Transverse colon (tissue), 4 donors: ENCODE results near the gene SRSF5. TPM values are rescaled to one million over a fixed set of nuclear protein-coding genes. Genes with fewer than 3 reads are reported as not detected.

Experiments used
- DNase-seq: peaks from one replicate; pipeline ENCODE4 v3.0.0-alpha.2; 2019
- H3K27ac ChIP-seq, 4 donors: fragments of 200-600 bp; sonication (generic); 2 replicates each; pipeline ENCODE4 v1.5.1; 2016 to 2018; ENCODE audit warnings: inconsistent platforms in 4 of 4
- H3K27me3 ChIP-seq: fragments of 200-600 bp; sonication (generic); 2 replicates; pipeline ENCODE4 v1.5.1; 2017; ENCODE audit warnings: inconsistent platforms
- H3K36me3 ChIP-seq, 4 donors: fragments of 200-600 bp; sonication (generic); 2 replicates each; pipeline ENCODE4 v1.5.1; 2017 to 2019; ENCODE audit warnings: inconsistent platforms in 4 of 4
- H3K4me1 ChIP-seq, 4 donors: fragments of 200-600 bp; sonication (generic); 2 replicates each; pipeline ENCODE4 v1.5.1; 2017 to 2020; ENCODE audit warnings: inconsistent platforms in 4 of 4
- H3K4me3 ChIP-seq, 4 donors: fragments of 200-600 bp; sonication (generic); 1 replicate in 1 of 4; 2 replicates in 3 of 4; pipeline versions ENCODE4 v1.5.1 to v1.6.1; 2017 to 2019; ENCODE audit warnings: inconsistent platforms in 4 of 4
- H3K9me3 ChIP-seq, 2 donors: fragments of 200-600 bp; sonication (generic); 2 replicates each; pipeline ENCODE4 v1.5.1; 2017 to 2019; ENCODE audit warnings: inconsistent platforms in 2 of 2
- CTCF ChIP-seq, 5 experiments: fragments of 200-600 bp in 3 of 5; fragments of 450-650 bp in 2 of 5; sonication (generic) in 3 of 5; IDR thresholded peaks; 1 replicate in 2 of 5; 2 replicates in 3 of 5; pipeline ENCODE4 v1.5.1; 2016 to 2017; ENCODE audit warnings: antibody characterized with exemption in 5 of 5, inconsistent platforms in 3 of 5, mild to moderate bottlenecking in 2 of 5, moderate library complexity in 1 of 5
- EP300 ChIP-seq: sonication (generic); formaldehyde crosslinking; IDR thresholded peaks from one replicate; pipeline ENCODE4 v1.6.1; 2017; ENCODE audit warnings: antibody characterized with exemption, low read depth
- POLR2A ChIP-seq: fragments of 450-650 bp; IDR thresholded peaks from one replicate; pipeline ENCODE4 v1.6.1; 2016; ENCODE audit warnings: antibody characterized with exemption, mild to moderate bottlenecking, moderate library complexity
- POLR2AphosphoS5 ChIP-seq, 3 donors: sonication (generic); formaldehyde crosslinking; IDR thresholded peaks; one replicate each; pipeline ENCODE4 v1.6.1; 2016; ENCODE audit warnings: antibody characterized with exemption in 3 of 3
- WGBS, 2 donors: methylation state at CpG; one replicate each; pipeline ENCODE4 v1.1.5; 2018; ENCODE audit warnings: low coverage in 1 of 2; 5-methylcytosine and 5-hydroxymethylcytosine counted together
- in situ Hi-C, 4 donors: fragments of 200-750 bp; cut with MboI; loops; one replicate each; pipeline versions ENCODE4 v1.15.0 to v1.15.1; 2017; ENCODE audit warnings: low sequenced_read_pairs in 3 of 4, low pct_ligation_motif_present in 1 of 4, low pct_unique_long_range_greater_than_20kb in 1 of 4
- intact Hi-C: fragments of 100-400 bp; cut with DNase I; formaldehyde crosslinking; loops from one replicate; pipeline ENCODE4 v1.15.1; 2023; ENCODE audit warnings: low total_unique reads
- total RNA-seq, 4 donors: library from RNA; depleted of rRNA; stranded (reverse); fragments of >200 nt; gene quantifications; one replicate each; pipeline ENCODE4 v1.1.0, GENCODE V29; 2016

SRSF5 gene
- total RNA-seq, 4 donors from 2014 or later, result 255 to 557 (median 471) TPM

GRCh38 chr14:69773571-69774276 is 6.8 kb downstream of the SRSF5 start:
- no peak for DNase-seq
- TF ChIP-seq EP300 (no peak), CTCF (IDR thresholded peaks at IDR 0.05) (no peak), POLR2AphosphoS5 (IDR thresholded peaks at IDR 0.05) (peak in 1 of 3 donors; percentile 18), POLR2A (peak; percentile 11)
- H3K9me3 ChIP-seq, result no peaks in the 10 kb centered on the region
- H3K4me1 ChIP-seq, result peaks cover 12 to 73% (median 19%) of the 10 kb centered on the region in 4 donors
- peaks cover 0 to 91% (median 31%) of the 10 kb centered on the region in 4 donors for H3K36me3 ChIP-seq
- H3K27ac ChIP-seq, result no peak overlapping the region
- no peaks in the 10 kb centered on the region for H3K27me3 ChIP-seq
- WGBS, 2 donors, result 87 to 92% methylated on average over 3 to 7 of the region's 7 CpGs
- in situ Hi-C loops, result no loop called here
- H3K4me3 ChIP-seq, result no peak overlapping the region
- intact Hi-C loops, result no loop called here

- no peaks in the 10 kb centered on the region for H3K27me3 ChIP-seq
- H3K27ac ChIP-seq, result no peak overlapping the region
- H3K4me1 ChIP-seq, result peaks cover 0 to 60% (median 8%) of the 10 kb centered on the region in 4 donors
- intact Hi-C loops (no loop called here), in situ Hi-C loops (no loop called here)
- 76 to 82% methylated on average over 3 of the region's 3 CpGs for WGBS, 2 donors
- no peak overlapping the region for H3K4me3 ChIP-seq
- H3K9me3 ChIP-seq, result no peaks in the 10 kb centered on the region
- DNase-seq, result no peak
- TF ChIP-seq CTCF (IDR thresholded peaks at IDR 0.05), result no peak
- peak in 1 of 3 donors; percentile 10 for TF ChIP-seq POLR2AphosphoS5 (IDR thresholded peaks at IDR 0.05)
- peaks cover 0 to 89% (median 28%) of the 10 kb centered on the region in 4 donors for H3K36me3 ChIP-seq
Measured at GRCh38 chr14:69775012-69775411, 8.1 kb downstream of the SRSF5 start.

- TF ChIP-seq POLR2AphosphoS5 (IDR thresholded peaks at IDR 0.05), result no peak
- no peak for TF ChIP-seq EP300
- TF ChIP-seq CTCF (IDR thresholded peaks at IDR 0.05), result no peak
- TF ChIP-seq POLR2A, result no peak
- no peak overlapping the region for H3K4me3 ChIP-seq
- H3K27me3 ChIP-seq, result no peaks in the 10 kb centered on the region
- no peak overlapping the region for H3K27ac ChIP-seq
- no peaks in the 10 kb centered on the region for H3K9me3 ChIP-seq
- peaks cover 0 to 41% (median 0%) of the 10 kb centered on the region in 4 donors for H3K4me1 ChIP-seq
- H3K36me3 ChIP-seq, result peaks cover 0 to 75% (median 18%) of the 10 kb centered on the region in 4 donors
- WGBS, 2 donors, result 65 to 82% methylated on average over 3 to 4 of the region's 4 CpGs
- no peak for DNase-seq
- in situ Hi-C loops, result no loop called here
- intact Hi-C loops, result no loop called here
Measured at GRCh38 chr14:69776875-69777453, 10.0 kb downstream of the SRSF5 start.

- in situ Hi-C loops, result no loop called here
- intact Hi-C loops, result no loop called here
- Histone ChIP-seq H3K4me1 (peaks cover 0 to 23% (median 0%) of the 10 kb centered on the region in 4 donors), H3K9me3 (no peaks in the 10 kb centered on the region), H3K27me3 (no peaks in the 10 kb centered on the region), H3K4me3 (no peak overlapping the region), H3K36me3 (peaks cover 0 to 53% (median 9%) of the 10 kb centered on the region in 4 donors), H3K27ac (no peak overlapping the region)
- WGBS, 2 donors, result 81 to 100% methylated on average over 1 to 2 of the region's 2 CpGs
- no peak for DNase-seq
- TF ChIP-seq CTCF (IDR thresholded peaks at IDR 0.05) (no peak), POLR2A (peak; percentile 21)
Measured at GRCh38 chr14:69779088-69779487, 12.1 kb downstream of the SRSF5 start.
